HCT116 (cell line): ENCODE data around the gene ALK.

Experiments used
- CTCF ChIP-seq, 3 experiments: fragments of 200-600 bp in 1 of 3; sonication (generic) in 1 of 3; IDR thresholded peaks in 2 of 3; conservative IDR thresholded peaks in 1 of 3; 2 replicates each; pipeline ENCODE4 v1.5.1; 2012 to 2017; ENCODE audit warnings: low read depth in 2 of 3, low read length in 2 of 3, antibody characterized with exemption in 1 of 3, borderline replicate concordance in 1 of 3, control low read depth in 1 of 3, mild to moderate bottlenecking in 1 of 3, mixed read lengths in 1 of 3, mixed run types in 1 of 3, moderate library complexity in 1 of 3; ENCODE audit not compliant: insufficient read depth in 1 of 3
- ELF1 ChIP-seq: IDR thresholded peaks from 2 replicates; pipeline ENCODE4 v1.6.1; 2012; ENCODE audit warnings: low read depth, borderline replicate concordance
- EZH2 ChIP-seq: fragments of 200-600 bp; sonication (generic); IDR thresholded peaks from 2 replicates; pipeline ENCODE4 v1.6.1; 2017; ENCODE audit warnings: antibody characterized with exemption, mixed run types
- FOSL1 ChIP-seq: IDR thresholded peaks from 2 replicates; pipeline ENCODE4 v1.6.1; 2012; ENCODE audit warnings: low read depth
- JUND ChIP-seq: IDR thresholded peaks from 2 replicates; pipeline ENCODE4 v1.6.1; 2012
- POLR2A ChIP-seq: IDR thresholded peaks from 2 replicates; pipeline ENCODE4 v1.7.0; 2011; ENCODE audit warnings: borderline replicate concordance; ENCODE audit not compliant: insufficient read depth, insufficient read length; ENCODE audit errors: extremely low read depth
- POLR2AphosphoS5 ChIP-seq: IDR thresholded peaks from 2 replicates; pipeline ENCODE4 v1.6.1; 2011; ENCODE audit warnings: mild to moderate bottlenecking, low read depth, low read length, moderate library complexity
- SP1 ChIP-seq: IDR thresholded peaks from 2 replicates; pipeline ENCODE4 v1.6.1; 2012; ENCODE audit warnings: low read depth
- YY1 ChIP-seq: IDR thresholded peaks from 2 replicates; pipeline ENCODE4 v1.6.1; 2011; ENCODE audit warnings: low read length, low read depth, moderate library complexity, mild to moderate bottlenecking; ENCODE audit not compliant: insufficient replicate concordance; ENCODE audit errors: extremely low read depth

GRCh38 chr2:29664578-29664977 is 256.8 kb downstream of the ALK start:
- no peak for TF ChIP-seq YY1
- TF ChIP-seq POLR2AphosphoS5 = no peak
- no peak for TF ChIP-seq CTCF (IDR thresholded peaks at IDR 0.05 in 2 of 3, conservative IDR thresholded peaks at IDR 0.05 in 1 of 3; ENCODE audit: borderline replicate concordance in 1 of 3, insufficient read depth in 1 of 3, low read depth in 2 of 3, low read length in 2 of 3)
- no peak for TF ChIP-seq JUND
- TF ChIP-seq EZH2 = no peak
- TF ChIP-seq SP1 = no peak
- TF ChIP-seq FOSL1 = no peak
- no peak for TF ChIP-seq POLR2A
- TF ChIP-seq ELF1 = no peak
